ENCODE measurements around the gene CCL7. TPM values are rescaled to one million over a fixed set of nuclear protein-coding genes. Genes with fewer than 3 reads are reported as not detected.

Gene CCL7
- total and polyA plus RNA-seq, 9 of the 15 experiments (the other 6 are each of a cell fraction or from before 2014, with no cell fraction given), result not detected

DNA sequence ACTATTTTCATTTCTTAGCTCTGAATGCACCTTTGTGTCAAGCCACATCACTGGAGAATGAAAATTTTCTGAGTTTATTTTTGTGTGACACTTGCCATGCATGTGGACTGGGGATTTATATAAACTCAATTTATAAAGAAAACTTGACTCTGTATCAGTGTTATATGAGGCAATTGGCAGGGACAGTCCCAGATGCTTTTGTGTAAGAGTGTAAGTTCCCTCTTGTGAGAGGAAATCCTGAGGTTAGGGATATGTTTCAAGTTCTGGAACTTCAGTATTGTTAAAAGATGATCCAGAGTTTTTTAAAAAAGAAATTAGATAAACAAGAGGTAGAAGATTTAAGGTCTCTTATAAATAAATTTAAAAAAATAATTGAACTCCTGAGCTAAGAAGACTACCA is 38.4 kb downstream of the CCL7 start:
- intact Hi-C loops (cut with micrococcal nuclease) (no loop called here), in situ Hi-C loops (cut with MboI) (loop anchor here (10.0 kb wide), 1 partner anchor 104 kb away; no protein-coding TSS in a partner anchor)
- Histone ChIP-seq H3K4me3 (no peak overlapping the region), H3K27ac (ENCODE audit: extremely low read depth, low read depth, low read length) (no peak overlapping the region), H3K4me2 (ENCODE audit: insufficient read depth, low read length) (no peak overlapping the region), H2AFZ (ENCODE audit: low read depth, low read length) (no peak overlapping the region), H4K20me1 (replicated peaks; ENCODE audit: control insufficient read depth, insufficient read depth, low read length) (no peaks in the 10 kb centered on the region), H3K36me3 (ENCODE audit: control insufficient read depth, insufficient read depth, low read length) (no peaks in the 10 kb centered on the region), H3K79me2 (ENCODE audit: control insufficient read depth, insufficient read depth, low read length) (no peaks in the 10 kb centered on the region), H3K9me1 (ENCODE audit: control insufficient read depth, insufficient read depth, low read length) (no peaks in the 10 kb centered on the region), H3K9ac (ENCODE audit: insufficient read depth in 1 of 2, low read depth in 2 of 2, low read length in 2 of 2) (no peak overlapping the region), H3K9me3 (replicated peaks; ENCODE audit: control insufficient read depth, insufficient read depth, low read depth, low read length) (no peaks in the 10 kb centered on the region), H3K4me1 (replicated peaks in 1 of 2; ENCODE audit: control insufficient read depth in 2 of 2, insufficient read depth in 2 of 2, low read length in 2 of 2) (no peaks in the 10 kb centered on the region), H3K27me3 (ENCODE audit: control insufficient read depth in 2 of 2, insufficient read depth in 2 of 2, low read length in 2 of 2) (peaks cover 2 to 8% of the 10 kb centered on the region in 2 experiments; a peak in 2 of 5 replicates)
- TF ChIP-seq, protein P1, sequence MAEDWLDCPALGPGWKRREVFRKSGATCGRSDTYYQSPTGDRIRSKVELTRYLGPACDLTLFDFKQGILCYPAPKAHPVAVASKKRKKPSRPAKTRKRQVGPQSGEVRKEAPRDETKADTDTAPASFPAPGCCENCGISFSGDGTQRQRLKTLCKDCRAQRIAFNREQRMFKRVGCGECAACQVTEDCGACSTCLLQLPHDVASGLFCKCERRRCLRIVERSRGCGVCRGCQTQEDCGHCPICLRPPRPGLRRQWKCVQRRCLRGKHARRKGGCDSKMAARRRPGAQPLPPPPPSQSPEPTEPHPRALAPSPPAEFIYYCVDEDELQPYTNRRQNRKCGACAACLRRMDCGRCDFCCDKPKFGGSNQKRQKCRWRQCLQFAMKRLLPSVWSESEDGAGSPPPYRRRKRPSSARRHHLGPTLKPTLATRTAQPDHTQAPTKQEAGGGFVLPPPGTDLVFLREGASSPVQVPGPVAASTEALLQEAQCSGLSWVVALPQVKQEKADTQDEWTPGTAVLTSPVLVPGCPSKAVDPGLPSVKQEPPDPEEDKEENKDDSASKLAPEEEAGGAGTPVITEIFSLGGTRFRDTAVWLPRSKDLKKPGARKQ (CRISPR knock-in tag; IDR thresholded peaks at IDR 0.05), result no peak
- no peak for TF ChIP-seq CHCHD3 (CRISPR knock-in tag; IDR thresholded peaks at IDR 0.05)
- no peak for TF ChIP-seq MAZ (CRISPR knock-in tag; conservative IDR thresholded peaks at IDR 0.05 in 1 of 2, IDR thresholded peaks at IDR 0.05 in 1 of 2)
- no peak for TF ChIP-seq HDAC6 (IDR thresholded peaks at IDR 0.05; ENCODE audit: low read depth, low read length)
- TF ChIP-seq TBP (optimal IDR thresholded peaks at IDR 0.05; ENCODE audit: low read depth, low read length), result no peak
- TF ChIP-seq, protein P2, sequence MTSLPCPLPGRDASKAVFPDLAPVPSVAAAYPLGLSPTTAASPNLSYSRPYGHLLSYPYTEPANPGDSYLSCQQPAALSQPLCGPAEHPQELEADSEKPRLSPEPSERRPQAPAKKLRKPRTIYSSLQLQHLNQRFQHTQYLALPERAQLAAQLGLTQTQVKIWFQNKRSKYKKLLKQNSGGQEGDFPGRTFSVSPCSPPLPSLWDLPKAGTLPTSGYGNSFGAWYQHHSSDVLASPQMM (CRISPR knock-in tag; IDR thresholded peaks at IDR 0.05), result no peak
- TF ChIP-seq MTA2 (IDR thresholded peaks at IDR 0.05; ENCODE audit: low read depth), result no peak
- no peak for TF ChIP-seq KAT8 (IDR thresholded peaks at IDR 0.05; ENCODE audit: low read depth)
- TF ChIP-seq, protein P3, sequence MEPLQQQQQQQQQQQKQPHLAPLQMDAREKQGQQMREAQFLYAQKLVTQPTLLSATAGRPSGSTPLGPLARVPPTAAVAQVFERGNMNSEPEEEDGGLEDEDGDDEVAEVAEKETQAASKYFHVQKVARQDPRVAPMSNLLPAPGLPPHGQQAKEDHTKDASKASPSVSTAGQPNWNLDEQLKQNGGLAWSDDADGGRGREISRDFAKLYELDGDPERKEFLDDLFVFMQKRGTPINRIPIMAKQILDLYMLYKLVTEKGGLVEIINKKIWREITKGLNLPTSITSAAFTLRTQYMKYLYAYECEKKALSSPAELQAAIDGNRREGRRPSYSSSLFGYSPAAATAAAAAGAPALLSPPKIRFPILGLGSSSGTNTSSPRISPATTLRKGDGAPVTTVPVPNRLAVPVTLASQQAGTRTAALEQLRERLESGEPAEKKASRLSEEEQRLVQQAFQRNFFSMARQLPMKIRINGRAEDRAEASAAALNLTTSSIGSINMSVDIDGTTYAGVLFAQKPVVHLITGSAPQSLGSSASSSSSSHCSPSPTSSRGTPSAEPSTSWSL (CRISPR knock-in tag; IDR thresholded peaks at IDR 0.05; ENCODE audit: borderline replicate concordance), result no peak
- no peak for TF ChIP-seq ARNT (IDR thresholded peaks at IDR 0.05)
- TF ChIP-seq ATF7 (IDR thresholded peaks at IDR 0.05), result no peak
- CTCF ChIA-PET (ENCODE audit: low intra/inter-chr PET ratio), result no interaction called here
- ATAC-seq (no peak), FAIRE-seq (no peak), DNase-seq (ENCODE audit: extremely low read depth in 1 of 4, low spot score in 3 of 4) (no peak)
- no TSS peak for BruUV-seq (replicated peaks)
- POLR2A ChIA-PET, result no interaction called here
